PFSK-1 (cell line): Measurements from ENCODE around the gene TCF3.

ENCODE experiments used
- FOXP2 ChIP-seq: optimal IDR thresholded peaks from 2 replicates; pipeline ENCODE3; 2011; ENCODE audit warnings: borderline replicate concordance, control low read depth, inconsistent platforms; ENCODE audit not compliant: insufficient read depth; ENCODE audit errors: extremely low read length, extremely low read depth
- POLR2AphosphoS5 ChIP-seq: IDR thresholded peaks from 2 replicates; pipeline ENCODE4 v1.6.1; 2012; ENCODE audit warnings: low read depth, mild to moderate bottlenecking, control low read depth, low read length, moderate library complexity
- SIN3A ChIP-seq: IDR thresholded peaks from 2 replicates; pipeline ENCODE4 v1.6.1; 2012; ENCODE audit warnings: mild to moderate bottlenecking, low read length, moderate library complexity, borderline replicate concordance; ENCODE audit not compliant: insufficient read depth
- TAF1 ChIP-seq: IDR thresholded peaks from 2 replicates; pipeline ENCODE4 v1.6.1; 2012; ENCODE audit warnings: low read length, control low read depth, borderline replicate concordance; ENCODE audit not compliant: insufficient read depth
- TF ChIP-seq, protein P1 (sequence below), 2 experiments: IDR thresholded peaks; 2 replicates each; pipeline versions ENCODE4 v1.6.1 to v1.8.0; 2011 to 2012; ENCODE audit warnings: low read depth in 2 of 2, low read length in 2 of 2, control low read depth in 1 of 2, inconsistent platforms in 1 of 2, mild to moderate bottlenecking in 1 of 2, moderate library complexity in 1 of 2; ENCODE audit not compliant: insufficient read depth in 1 of 2

Gene TCF3

DNA sequence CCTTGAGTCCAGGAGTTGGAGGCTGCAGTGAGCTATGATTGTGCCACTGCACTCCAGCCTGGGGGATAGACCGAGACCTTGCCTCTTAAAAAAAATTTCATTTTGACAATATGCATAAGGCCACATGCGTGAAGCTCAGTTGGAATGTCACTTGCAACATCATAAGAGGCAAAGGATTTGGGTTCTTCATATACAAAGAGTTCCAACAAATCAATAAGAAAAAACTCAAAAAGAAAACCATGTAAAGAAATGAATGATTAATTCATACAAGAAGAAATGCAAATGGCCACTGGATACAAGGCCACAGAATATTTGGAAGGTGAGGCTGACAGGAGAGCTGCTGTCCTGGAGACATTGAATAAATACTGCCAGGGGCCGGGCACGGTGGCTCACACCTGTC is 9.6 kb upstream of the TCF3 start:
- TF ChIP-seq FOXP2 (no peak), SIN3A (no peak), TAF1 (no peak), POLR2AphosphoS5 (no peak)
- TF ChIP-seq, protein P1, sequence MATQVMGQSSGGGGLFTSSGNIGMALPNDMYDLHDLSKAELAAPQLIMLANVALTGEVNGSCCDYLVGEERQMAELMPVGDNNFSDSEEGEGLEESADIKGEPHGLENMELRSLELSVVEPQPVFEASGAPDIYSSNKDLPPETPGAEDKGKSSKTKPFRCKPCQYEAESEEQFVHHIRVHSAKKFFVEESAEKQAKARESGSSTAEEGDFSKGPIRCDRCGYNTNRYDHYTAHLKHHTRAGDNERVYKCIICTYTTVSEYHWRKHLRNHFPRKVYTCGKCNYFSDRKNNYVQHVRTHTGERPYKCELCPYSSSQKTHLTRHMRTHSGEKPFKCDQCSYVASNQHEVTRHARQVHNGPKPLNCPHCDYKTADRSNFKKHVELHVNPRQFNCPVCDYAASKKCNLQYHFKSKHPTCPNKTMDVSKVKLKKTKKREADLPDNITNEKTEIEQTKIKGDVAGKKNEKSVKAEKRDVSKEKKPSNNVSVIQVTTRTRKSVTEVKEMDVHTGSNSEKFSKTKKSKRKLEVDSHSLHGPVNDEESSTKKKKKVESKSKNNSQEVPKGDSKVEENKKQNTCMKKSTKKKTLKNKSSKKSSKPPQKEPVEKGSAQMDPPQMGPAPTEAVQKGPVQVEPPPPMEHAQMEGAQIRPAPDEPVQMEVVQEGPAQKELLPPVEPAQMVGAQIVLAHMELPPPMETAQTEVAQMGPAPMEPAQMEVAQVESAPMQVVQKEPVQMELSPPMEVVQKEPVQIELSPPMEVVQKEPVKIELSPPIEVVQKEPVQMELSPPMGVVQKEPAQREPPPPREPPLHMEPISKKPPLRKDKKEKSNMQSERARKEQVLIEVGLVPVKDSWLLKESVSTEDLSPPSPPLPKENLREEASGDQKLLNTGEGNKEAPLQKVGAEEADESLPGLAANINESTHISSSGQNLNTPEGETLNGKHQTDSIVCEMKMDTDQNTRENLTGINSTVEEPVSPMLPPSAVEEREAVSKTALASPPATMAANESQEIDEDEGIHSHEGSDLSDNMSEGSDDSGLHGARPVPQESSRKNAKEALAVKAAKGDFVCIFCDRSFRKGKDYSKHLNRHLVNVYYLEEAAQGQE (IDR thresholded peaks at IDR 0.05; ENCODE audit: insufficient read depth in 1 of 2, low read depth in 2 of 2, low read length in 2 of 2), result no peak

DNA sequence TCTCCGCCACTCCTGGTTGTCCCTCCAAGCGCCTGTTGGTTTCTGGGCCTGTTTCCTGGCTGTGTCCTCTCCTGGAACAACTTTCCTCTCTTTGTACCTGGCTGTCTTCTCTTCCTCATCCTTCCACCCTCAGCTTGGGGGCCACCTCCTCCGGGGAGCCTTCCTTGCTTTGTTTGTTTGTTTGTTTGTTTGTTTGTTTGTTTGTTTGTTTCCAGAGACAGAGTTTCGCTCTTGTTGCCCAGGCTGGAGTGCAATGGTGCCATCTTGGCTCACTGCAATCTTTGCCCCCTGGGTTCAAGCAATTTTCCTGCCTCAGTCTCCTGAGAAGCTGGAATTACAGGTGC is 6.6 kb upstream of the TCF3 start:
- TF ChIP-seq, protein P1 (IDR thresholded peaks at IDR 0.05; ENCODE audit: insufficient read depth in 1 of 2, low read depth in 2 of 2, low read length in 2 of 2), result no peak
- TF ChIP-seq POLR2AphosphoS5 (no peak), SIN3A (no peak), FOXP2 (no peak), TAF1 (no peak)

DNA sequence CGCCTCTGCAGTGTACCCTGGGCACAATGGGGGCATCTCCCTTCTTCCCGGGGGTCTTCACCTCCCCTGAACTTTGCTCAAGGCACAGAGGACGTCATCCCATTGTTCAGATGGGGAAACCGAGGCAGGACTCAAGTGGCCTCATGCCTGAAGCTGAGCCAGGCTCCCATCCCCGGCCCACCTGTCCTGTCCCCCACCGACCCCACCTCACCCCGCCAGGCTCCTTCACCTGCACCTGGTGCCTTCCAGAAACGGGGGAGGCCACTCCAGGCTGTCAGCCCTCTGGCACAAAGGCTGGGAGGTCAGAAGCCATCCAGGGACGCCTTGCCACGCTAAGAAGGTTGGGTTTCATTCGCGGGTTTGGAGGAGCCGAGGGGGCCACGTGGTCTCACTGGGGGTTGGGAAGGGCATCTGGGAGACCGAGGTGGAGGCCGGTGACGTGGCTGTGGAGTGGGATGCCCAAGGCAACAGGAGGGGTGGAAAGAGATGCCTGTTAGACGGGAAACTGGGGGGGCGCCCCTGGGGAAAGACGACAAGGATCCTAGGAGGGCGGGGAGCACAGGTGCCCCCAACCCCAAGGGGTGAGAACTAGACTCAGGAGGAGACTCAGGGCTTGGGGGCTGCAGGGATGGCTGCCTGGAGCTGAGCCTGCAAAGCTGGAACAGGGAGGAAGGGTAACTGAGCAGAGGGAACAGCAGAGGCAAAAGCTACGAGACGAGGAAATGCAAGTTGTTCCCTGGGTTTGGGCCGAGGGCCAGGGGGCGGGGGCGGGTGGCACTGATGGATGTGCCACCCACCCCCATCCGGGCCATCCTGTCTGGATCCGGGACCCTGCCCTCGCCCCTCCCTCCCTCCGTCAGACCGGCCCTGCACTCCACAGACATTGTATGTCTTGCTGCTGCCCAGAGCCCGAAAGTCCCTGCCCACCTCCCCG is 6.0 kb upstream of the TCF3 start:
- TF ChIP-seq TAF1 (no peak), FOXP2 (no peak), SIN3A (no peak), POLR2AphosphoS5 (no peak)
- TF ChIP-seq, protein P1 (IDR thresholded peaks at IDR 0.05; ENCODE audit: insufficient read depth in 1 of 2, low read depth in 2 of 2, low read length in 2 of 2), result no peak

DNA sequence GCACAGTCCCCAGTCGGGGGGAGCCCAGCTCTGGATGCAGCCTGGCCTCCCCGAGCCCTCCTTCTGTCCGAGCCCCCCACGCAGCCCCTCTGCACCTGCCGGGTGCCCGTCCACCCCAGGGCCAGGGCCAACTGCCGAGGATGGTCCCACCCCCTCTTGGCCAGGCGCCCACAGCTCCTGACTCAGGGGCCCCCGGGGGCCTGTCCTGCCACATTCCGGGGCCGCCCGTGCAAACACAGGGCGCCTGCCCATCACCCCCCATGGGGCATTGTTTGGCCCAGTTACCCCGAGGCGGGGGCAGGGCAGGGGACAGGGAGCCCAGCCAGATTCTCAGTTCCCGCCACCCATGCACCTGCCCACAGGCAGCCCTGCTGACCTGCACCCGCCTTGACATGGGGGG is 5.3 kb upstream of the TCF3 start:
- TF ChIP-seq TAF1 (no peak), FOXP2 (no peak), SIN3A (no peak), POLR2AphosphoS5 (no peak)
- TF ChIP-seq, protein P1 (IDR thresholded peaks at IDR 0.05; ENCODE audit: insufficient read depth in 1 of 2, low read depth in 2 of 2, low read length in 2 of 2), result no peak
